ENCODE data around the gene APOBEC3H.
A peak's percentile ranks its signal among the peaks of the same experiment; 100 is the strongest.

The APOBEC3H gene

DNA sequence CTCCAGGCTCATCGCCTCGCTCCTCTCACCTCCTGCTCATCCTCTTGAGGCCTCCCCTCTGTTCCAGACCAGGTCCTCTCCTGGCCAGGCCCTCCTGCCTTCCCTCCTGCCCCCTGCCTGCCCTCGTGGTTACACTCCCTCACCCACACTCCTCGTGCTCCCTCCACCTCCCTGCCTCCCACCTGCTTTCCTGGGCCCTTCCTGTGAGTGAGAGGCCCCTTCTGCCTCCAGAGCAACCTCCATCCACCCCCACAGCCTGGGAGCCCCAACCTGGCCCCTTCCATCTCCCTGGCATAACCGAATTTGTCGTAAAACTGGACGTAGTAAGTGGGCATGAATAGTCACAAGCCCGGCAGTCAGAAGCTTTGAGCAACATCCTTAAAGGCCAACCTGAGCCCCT lies 15.4 kb upstream of the APOBEC3H start:
- DNase-seq, result no peak

GRCh38 chr22:39083212-39084165 lies 13.6 kb upstream of the APOBEC3H start:
- DNase-seq, result no peak

DNA sequence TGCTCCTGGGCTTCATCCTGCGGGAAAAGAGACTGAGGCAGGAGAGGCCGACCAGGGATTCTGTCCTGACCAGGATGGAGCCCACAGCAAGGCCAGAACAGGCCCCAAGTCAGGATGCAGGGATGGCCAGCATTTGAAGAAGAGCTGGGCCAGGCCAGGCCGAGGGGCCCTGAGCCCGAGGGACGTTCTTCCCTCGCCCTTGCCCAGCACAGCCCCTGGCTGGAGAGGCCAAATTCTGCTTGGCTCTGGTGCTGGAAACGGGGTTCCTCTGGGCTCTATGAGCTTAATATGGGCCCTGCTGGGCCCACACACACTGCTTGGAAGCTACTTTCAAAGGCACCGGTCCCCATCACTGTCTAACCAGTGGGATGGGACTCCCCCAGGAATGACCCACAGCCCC lies 12.4 kb upstream of the APOBEC3H start:
- no peak for DNase-seq

DNA sequence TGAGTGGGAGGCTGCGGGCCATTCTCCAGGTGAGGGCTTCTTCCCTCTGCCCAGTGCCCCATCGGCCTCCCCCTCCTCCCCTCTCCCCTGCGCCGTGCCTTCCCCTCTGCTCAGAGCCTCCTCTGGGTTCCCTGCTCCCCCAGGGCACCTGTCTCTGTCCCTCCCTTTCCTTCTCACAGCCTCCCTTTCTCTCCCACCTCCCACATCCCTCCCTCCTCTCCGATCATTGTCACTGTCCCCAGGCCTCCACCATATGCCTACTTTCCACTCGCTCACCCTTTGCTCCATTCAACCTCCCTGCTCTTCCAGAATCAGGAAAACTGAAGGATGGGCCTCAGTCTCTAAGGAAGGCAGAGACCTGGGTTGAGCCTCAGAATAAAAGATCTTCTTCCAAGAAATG lies 9.9 kb upstream of the APOBEC3H start:
- no peak for DNase-seq

DNA sequence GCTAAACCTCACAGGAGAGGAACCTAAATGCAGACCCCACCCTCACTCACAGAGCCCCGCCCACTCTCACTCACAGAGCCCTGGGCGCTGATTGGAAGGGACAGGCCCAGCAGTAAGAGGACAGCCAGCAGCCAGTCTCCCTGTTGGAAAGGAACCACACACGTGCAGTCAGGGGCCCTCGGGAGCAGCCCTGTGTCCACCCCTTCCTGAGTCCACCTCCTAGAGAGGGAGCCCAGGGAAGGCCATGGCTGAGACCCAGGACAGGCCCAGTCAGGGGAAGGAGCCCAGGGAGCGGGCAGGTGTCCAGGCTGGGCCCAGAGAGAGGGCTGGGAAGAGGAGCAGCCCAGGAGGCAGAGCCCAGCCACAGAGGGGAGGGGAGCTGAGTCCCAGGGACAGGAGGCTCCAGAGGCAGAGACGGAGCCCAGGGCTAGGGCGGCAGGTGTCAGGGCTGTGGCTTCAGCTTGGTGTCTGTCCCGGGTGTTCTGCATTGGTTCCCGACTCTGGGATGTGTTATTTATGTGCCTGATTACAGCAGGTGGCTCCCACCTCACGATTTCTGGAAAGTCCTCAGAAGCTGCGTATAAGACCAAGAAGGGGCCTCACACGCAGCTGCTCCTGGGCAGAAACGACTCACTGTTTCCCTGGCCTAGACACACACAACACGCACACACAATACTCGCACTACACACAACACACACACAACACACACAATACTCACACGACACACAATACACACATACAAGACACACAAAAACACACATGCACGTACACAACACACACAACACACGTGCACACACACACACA lies 9.0 kb upstream of the APOBEC3H start:
- DNase-seq, result peak; percentile 28

- no peak for DNase-seq
Observed at GRCh38 chr22:39088685-39089032, 8.4 kb upstream of the APOBEC3H start.

DNA sequence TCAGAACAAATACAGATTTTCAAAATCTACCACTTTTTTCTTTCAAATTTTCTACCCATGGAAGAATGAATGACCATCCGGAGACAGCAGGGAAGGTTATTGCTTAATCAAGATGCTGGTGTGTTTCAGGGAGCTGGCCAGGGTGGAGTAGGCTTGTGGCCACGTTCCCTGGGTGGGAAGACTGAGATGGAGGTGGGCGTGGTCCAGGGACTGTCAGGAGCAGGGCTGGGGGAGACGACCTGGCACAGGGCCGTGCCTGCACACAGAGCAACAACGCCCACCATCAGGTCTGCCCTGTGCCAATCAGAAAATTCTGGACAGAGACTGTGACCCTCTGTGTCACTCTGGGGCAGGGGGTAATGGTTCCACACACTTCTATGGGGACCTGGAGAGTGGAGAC lies 7.1 kb upstream of the APOBEC3H start:
- DNase-seq, result no peak

- DNase-seq, result no peak
Observed at GRCh38 chr22:39090426-39091064, 6.5 kb upstream of the APOBEC3H start.

- DNase-seq, result no peak
Observed at GRCh38 chr22:39091126-39092081, 5.6 kb upstream of the APOBEC3H start.

GRCh38 chr22:39092111-39092862 lies 4.8 kb upstream of the APOBEC3H start:
- DNase-seq, result no peak

GRCh38 chr22:39094717-39095389 lies 2.2 kb upstream of the APOBEC3H start:
- DNase-seq, result no peak

GRCh38 chr22:39095971-39096370 lies 1.1 kb upstream of the APOBEC3H start:
- DNase-seq, result no peak

GRCh38 chr22:39098026-39098425 lies 982 bp downstream of the APOBEC3H start:
- no peak for DNase-seq

DNA sequence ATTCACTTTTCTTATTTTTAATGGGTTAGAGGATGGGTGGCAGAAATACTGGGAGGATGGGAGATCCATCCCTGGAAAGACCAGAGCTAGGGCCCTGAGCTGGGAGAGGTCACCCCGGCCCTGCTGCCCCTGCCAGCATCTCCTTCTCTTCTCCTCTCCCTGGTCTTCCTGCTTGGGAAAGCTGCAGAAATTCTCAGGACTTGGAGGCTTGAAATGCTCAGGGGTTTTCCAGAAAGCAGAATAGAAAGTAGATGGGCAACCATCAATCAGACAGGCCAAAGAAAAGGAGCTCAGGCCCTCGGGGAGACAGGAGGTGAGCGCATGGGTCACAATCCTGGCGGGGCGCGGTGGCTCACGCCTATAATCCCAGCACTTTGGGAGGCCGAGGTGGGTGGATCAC lies 1.5 kb downstream of the APOBEC3H start:
- DNase-seq, result no peak

DNA sequence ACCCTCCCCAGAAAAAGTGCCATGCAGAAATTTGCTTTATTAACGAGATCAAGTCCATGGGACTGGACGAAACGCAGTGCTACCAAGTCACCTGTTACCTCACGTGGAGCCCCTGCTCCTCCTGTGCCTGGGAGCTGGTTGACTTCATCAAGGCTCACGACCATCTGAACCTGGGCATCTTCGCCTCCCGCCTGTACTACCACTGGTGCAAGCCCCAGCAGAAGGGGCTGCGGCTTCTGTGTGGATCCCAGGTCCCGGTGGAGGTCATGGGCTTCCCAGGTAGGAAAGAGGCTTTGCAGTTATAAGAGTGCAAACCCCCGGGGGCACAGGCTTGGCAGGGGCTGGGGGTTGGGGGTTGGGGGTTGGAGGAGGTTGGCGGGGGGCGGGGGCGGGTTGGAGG lies 4.2 kb downstream of the APOBEC3H start:
- no peak for DNase-seq

DNA sequence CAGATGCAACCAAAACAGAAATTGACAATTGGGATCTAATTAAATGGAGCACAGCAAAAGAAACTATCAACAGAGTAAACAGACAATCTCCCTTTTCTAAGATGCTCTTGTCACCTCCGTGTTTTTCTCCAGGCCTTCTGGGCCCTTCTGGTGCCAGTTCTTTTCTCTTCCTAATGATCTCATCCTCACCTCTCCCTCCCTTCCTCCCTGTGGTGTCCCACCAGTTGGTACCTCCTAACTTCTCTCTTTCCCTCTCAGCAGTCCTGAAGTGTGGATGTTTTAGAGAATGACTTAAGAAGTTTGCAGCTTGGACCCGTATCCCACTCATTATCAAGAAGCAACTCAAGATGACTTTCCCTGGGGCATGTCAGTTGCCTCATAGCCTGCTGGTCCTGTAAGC lies 6.4 kb downstream of the APOBEC3H start:
- DNase-seq, result no peak

GRCh38 chr22:39106326-39106725 lies 9.3 kb downstream of the APOBEC3H start:
- no peak for DNase-seq

DNA sequence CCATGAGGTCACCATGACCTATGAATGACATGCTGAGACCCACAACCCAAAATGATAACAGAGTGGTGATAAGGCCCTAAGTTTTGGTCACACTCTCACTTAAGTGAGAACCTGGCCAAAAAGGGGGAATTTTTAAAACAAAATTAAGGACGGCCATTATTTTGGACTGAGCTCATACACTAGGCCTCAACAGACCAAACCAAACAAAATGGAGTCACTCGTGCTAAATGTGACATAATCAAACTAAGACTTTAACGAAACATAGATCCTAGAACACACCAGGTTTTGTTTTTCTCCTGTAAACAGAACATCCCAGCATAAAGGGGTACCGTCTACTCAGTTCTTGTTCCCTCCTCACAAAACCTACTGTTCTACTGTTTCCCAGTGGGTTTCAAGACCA lies 11.4 kb downstream of the APOBEC3H start:
- no peak for DNase-seq

DNA sequence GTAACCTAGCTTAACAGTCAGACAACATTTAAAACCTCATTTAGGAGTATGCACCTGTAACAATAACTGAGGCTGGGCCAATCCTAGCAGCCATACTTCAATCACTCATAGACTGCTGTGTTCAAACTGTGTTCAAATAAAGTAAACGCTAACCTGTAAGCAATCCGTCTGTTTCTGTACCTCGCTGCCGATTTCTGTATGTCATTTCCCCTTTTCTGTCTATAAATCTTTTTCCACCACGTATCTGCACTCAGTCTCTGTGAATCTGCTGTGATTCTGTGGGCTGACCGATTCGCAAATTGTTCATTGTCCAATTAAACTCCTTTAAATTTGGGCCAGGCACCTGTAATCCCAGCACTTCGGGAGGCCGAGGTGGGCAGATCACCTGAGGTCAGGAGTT lies 12.3 kb downstream of the APOBEC3H start:
- DNase-seq, result no peak

DNA sequence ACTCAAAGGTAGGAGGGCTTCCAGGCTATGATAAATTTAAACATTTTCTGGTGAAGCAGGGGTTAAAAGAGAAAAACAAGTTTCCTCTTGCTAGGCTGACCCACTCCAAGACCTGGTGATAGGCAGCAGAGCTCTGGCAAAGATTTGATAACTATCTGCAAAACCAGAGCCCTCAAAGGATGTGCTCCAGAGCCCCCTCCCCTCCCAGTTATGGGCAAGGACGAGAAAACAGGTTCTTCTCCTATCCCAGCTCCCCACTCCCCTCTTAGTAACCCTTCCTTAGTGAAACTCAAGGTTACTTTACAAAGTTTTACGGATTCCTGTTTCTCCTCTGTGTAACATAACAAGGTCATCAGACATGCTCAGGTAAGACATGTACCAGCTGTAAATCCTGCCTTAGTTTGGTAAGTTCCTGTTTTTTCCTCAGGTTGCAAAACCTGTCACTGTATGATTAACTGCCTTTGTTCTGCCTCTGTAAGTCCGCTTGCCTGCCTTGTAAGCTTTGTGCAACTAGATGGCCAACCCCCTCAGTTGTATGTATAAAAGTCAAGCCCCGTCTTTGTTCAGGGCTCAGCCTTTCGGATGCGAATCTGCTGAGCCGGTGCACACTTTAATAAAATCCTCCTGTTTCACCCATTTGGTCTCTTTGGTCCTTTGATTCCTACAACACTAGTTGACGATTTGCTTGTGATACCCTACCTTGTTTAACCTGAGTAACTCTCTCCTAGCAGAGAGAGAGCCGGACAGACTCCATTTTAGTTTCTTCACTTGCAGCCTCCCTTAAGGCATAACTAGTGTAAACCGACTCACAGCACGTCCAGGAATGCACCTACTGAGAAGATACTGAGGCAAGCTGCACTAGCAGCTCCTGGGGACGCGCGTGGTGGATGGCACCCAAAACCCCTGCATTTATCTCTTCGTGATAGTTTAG lies 13.9 kb downstream of the APOBEC3H start:
- no peak for DNase-seq
